SIG-M5 treated with dmso at 0.1 percent for 504 hours (cell line): ENCODE measurements around the gene IL11.
A peak's percentile ranks its signal among the peaks of the same experiment; 100 is the strongest.

Source experiments
- DNase-seq: peaks from one replicate; lab custom pipeline; 2025; ENCODE audit not compliant: unreplicated experiment; lab: John Stamatoyannopoulos, UW

IL11 gene

GRCh38 chr19:55391702-55392615 lies 21.7 kb upstream of the IL11 start:
- no peak for DNase-seq

GRCh38 chr19:55391191-55391670 lies 21.0 kb upstream of the IL11 start:
- no peak for DNase-seq

DNA sequence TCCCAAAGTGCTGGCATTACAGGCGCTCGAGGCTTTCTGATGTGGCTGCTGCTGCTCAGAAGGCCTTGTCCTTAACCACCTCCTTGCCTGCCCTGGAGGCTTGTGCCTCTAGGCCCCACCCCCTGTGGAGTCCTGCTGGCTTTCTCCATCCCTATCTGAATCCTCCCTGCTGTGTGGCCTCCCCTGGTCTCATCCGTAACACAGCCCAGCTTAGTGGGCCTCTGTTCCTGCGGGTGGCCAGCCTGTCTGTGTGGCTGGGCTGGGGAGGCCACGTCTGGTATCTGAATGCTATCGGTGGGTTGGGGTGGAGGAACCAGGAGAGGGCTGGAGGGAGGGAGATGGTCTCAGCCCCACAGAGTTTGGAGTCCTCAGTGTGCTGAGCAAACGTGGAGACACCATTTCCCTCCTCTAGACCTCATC lies 20.2 kb upstream of the IL11 start:
- no peak for DNase-seq

- no peak for DNase-seq
These were observed 19.4 kb upstream of the IL11 start for GRCh38 chr19:55389386-55390317.

- DNase-seq, result no peak
These were observed 17.7 kb upstream of the IL11 start for GRCh38 chr19:55387736-55388497.

DNA sequence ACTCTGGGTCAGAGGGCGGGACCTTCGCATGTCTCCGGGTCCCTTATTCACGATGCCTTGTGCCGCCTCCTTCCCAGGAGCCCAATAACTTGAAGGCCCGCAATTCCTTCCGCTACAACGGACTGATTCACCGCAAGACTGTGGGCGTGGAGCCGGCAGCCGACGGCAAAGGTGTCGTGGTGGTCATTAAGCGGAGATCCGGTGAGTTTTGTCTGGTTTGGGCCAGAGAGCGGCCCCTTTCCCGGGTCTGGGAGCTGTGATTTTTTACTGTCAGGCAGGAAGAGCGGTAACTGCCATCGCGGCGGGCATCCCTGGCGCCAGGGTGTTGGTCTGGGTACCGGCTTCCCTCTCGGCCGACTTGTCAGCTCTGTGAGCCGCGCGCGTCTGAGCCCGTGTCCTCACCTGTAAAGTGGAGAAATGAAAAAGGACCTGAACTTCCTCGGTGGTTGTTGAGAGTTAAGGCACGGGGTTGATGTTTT lies 16.3 kb upstream of the IL11 start:
- DNase-seq, result no peak

DNA sequence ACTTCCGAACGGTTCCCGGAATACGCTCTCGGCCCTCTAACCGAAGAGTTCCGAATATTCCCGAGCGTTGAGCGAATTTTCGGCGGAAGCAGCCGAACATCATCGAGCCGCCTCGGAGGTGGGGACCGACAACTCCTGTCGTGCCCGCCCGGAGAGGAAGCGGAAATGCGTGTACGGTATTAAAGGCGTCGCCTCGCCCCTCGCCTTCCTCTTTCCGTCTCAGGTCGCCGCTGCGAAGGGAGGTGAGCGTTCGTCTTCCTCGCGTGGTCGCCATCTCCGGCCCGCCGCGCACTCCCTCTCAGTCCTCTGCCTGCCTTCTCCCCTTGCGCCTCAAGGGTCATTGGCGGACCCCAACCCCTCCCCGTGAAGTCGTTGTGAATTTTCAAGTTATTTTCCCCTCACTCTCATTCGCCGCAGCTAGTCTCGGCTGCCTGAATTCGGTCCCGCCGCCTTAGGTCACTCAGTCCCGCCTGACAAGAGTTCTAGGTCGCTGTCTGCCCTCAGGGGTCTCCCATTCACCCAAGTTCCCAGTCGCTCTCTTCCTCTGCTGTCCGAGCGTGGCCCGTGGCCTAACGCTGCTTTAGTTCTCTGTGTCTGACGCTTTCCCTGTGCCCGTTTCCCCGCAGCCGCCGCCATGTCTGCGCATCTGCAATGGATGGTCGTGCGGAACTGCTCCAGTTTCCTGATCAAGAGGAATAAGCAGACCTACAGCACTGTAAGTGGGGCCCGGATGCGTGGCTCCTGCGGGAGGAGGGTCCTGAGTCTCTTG lies 15.6 kb upstream of the IL11 start, which contains the start of gene RPL28:
TSS of gene RPL28 (plus strand) at position 209 of the 769 bp plus-strand sequence. CDS start at position 635, 426 bp downstream.
- peak; percentile 94 for DNase-seq

GRCh38 chr19:55384920-55385723 lies 14.9 kb upstream of the IL11 start:
- DNase-seq, result peak; percentile 90

DNA sequence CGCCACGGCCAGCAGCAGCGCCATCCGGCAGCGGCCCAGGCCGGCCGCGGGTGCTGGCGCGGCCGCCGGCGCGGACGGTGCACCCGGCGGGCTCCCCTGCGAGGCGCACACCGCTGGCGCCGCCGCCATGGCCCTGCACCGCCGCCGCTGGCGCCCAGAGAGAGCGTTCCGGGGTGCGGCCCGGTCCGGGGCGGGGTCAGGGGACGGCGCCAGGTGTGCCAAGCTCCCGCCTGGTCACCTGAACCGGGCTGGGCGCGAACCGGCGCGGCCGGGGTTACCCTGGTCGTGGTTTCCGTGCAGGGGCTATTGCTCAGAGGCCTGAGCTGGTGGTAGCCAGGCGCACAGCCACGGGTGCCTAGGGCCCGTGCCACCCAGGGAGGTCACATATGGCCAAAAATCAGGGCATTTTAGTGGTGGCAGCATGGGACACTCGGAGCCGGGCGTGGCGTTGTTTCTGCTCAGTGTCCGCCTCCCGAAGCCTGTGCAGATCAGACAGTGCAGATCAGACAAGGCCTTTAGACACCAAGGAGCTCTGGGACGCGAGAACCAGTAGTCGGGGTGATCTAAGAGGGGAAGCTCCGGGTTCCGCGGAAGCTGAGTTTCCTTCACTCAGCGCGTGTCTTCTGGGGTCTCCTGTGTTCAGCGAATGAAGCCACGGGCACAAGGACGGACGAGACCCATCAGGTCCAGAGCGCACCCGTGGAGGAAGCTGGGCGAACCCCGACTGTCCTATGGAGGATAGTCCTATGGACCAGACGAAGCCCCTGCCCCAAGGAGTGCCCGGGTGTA lies 14.1 kb upstream of the IL11 start, which contains the start of gene TMEM238:
TSS of gene TMEM238 (minus strand) at position 162 of the 789 bp plus-strand sequence. CDS start at position 129, 33 bp downstream.
- peak; percentile 51 for DNase-seq

GRCh38 chr19:55383279-55384130 lies 13.2 kb upstream of the IL11 start:
- DNase-seq, result peak; percentile 55

DNA sequence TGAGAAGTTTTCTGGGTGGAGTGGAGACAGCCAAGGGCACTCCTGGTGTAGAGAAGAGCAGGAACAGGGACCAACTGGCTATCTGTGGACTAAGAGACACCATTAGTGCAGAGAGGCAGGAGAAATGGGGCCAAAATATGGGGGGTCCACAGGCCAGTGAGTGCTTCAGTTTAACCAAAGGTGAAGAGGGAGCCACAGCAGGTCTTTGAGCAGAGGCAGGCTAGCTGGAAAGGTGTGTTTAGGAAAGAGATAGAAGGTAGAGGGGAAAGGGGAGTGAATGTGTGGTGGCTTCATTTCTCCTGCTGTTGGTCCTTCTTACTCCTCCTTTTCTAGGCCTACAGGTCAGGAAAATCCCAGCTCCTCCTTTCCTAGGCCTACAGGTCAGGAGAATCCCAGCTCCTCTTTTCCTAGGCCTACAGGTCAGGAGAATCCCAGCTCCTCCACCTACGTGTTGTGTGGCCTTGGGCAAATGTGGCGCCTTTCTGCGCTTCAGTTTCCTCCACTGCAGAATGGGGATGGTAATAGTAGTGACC lies 12.3 kb upstream of the IL11 start:
- no peak for DNase-seq

- no peak for DNase-seq
These were observed 11.8 kb upstream of the IL11 start for GRCh38 chr19:55382013-55382412.

GRCh38 chr19:55379174-55379573 lies 8.9 kb upstream of the IL11 start:
- DNase-seq, result no peak

DNA sequence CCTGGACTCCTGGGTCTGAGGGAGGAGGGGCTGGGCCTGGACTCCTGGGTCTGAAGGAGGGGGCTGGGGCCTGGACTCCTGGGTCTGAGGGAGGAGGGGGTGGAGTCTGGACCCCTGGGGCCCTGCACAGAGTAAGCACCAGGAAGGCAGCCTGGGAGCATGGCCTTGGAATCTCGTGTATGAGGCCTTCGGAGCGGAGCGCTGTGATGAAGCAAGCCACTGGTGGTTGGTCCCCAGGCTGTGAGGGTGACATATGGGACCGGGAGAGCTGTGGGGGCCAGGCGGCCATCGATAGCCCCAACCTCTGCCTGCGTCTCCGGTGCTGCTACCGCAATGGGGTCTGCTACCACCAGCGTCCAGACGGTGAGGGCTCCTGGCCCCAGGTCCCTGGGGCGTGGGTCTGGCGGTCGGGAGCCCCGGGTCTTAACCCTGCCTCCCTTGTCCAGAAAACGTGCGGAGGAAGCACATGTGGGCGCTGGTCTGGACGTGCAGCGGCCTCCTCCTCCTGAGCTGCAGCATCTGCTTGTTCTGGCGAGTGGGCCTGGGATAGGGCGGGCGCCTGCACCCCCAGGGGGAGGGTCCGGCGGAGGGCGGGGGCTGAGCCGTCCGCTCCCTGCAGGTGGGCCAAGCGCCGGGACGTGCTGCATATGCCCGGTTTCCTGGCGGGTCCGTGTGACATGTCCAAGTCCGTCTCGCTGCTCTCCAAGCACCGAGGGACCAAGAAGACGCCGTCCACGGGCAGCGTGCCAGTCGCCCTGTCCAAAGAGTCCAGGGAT lies 7.3 kb upstream of the IL11 start:
- no peak for DNase-seq

DNA sequence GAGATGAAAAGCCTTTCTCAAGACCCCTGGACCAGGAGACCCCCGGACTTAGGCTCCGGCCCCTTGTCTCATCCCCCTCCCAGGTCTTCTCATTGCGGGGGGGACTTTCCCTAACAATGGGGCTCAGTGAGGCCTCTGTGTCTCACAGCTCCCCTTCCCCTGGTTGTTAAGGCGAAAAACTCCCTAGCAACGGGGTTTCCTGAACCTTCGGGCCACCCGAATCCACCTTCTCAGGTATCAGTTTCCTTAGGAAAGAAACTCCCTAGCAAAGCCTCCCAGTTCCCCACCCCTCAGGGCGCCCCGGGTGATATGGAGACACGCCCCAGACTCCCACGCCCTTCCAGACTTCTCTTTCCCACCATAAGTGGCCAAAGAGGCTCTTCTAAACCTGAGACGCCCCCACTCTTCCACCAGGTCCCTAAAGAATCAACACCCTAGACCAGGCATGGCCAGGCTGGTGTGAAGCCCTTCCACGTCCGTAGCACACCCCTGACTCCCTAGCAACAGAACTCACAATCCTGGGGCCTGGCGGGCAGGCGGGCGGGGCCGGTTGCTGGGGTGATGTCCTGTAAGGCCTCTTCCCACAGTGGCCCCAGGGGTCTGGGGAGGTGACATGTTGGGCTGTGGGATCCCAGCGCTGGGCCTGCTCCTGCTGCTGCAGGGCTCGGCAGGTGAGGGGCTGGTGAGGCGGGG lies 6.1 kb upstream of the IL11 start, which contains the start of gene TMEM190:
TSS of gene TMEM190 (plus strand) at position 586 of the 693 bp plus-strand sequence. CDS start at position 614, 28 bp downstream.
- no peak for DNase-seq
